GM23338 (cell line): ENCODE results near the gene AHI1. TPM values are rescaled to one million over a fixed set of nuclear protein-coding genes. Genes with fewer than 3 reads are reported as not detected.

Experiments
- ATAC-seq: fragments of 200-7000 bp; cut with Tn5 transposase; 3 replicates; pipeline ENCODE4 v1.9.1; 2020
- DNase-seq: peaks from one replicate; pipeline ENCODE4 v3.0.0-alpha.2; 2015; ENCODE audit warnings: low spot score
- H2AFZ ChIP-seq: fragments of 200-600 bp; sonication (generic); 2 replicates; pipeline ENCODE4 v1.8.0; 2016; ENCODE audit warnings: antibody characterized with exemption, mild to moderate bottlenecking, moderate library complexity
- H3F3A ChIP-seq: fragments of 200-600 bp; sonication (generic); replicated peaks from 2 replicates; pipeline ENCODE4 v1.8.0; 2017; ENCODE audit warnings: antibody characterized with exemption, mixed run types, low read depth
- H3K27ac ChIP-seq: fragments of 200-600 bp; sonication (generic); 2 replicates; pipeline ENCODE4 v1.6.1; 2016; ENCODE audit warnings: low read depth
- H3K27me3 ChIP-seq: fragments of 200-600 bp; sonication (generic); 2 replicates; pipeline ENCODE4 v1.8.0; 2016; ENCODE audit warnings: mild to moderate bottlenecking, mixed run types, moderate library complexity; ENCODE audit not compliant: insufficient read depth
- H3K36me3 ChIP-seq: fragments of 200-600 bp; sonication (generic); 2 replicates; pipeline ENCODE4 v1.8.0; 2016; ENCODE audit warnings: mild to moderate bottlenecking; ENCODE audit not compliant: insufficient read depth
- H3K4me1 ChIP-seq: fragments of 200-600 bp; sonication (generic); 2 replicates; pipeline ENCODE4 v1.8.0; 2016; ENCODE audit warnings: mild to moderate bottlenecking, moderate library complexity; ENCODE audit not compliant: insufficient read depth
- H3K4me2 ChIP-seq: fragments of 200-600 bp; sonication (generic); 2 replicates; pipeline ENCODE4 v1.7.1; 2017; ENCODE audit warnings: mixed run types
- H3K4me3 ChIP-seq: fragments of 200-600 bp; sonication (generic); 2 replicates; pipeline ENCODE4 v1.6.1; 2016; ENCODE audit warnings: mixed run types
- H3K79me2 ChIP-seq: fragments of 200-600 bp; sonication (generic); replicated peaks from 2 replicates; pipeline ENCODE4 v1.8.0; 2017; ENCODE audit warnings: mild to moderate bottlenecking; ENCODE audit not compliant: insufficient read depth
- H3K9me2 ChIP-seq: fragments of 200-600 bp; sonication (generic); 2 replicates; pipeline ENCODE4 v1.8.0; 2017; ENCODE audit not compliant: insufficient read depth
- H4K20me1 ChIP-seq: fragments of 200-600 bp; sonication (generic); replicated peaks from 2 replicates; pipeline ENCODE4 v1.8.0; 2017; ENCODE audit warnings: mild to moderate bottlenecking; ENCODE audit not compliant: insufficient read depth
- H3K27ac Mint-ChIP-seq: 2 replicates; pipeline ENCODE4 v1.8.0; 2020; ENCODE audit warnings: inconsistent platforms, mild to moderate bottlenecking, moderate library complexity, mixed read lengths
- H3K27me3 Mint-ChIP-seq: 3 replicates; pipeline ENCODE4 v1.8.0; 2022; ENCODE audit warnings: low read depth, mild to moderate bottlenecking, moderate library complexity, mixed read lengths, inconsistent platforms; ENCODE audit not compliant: insufficient read depth, poor library complexity
- H3K36me3 Mint-ChIP-seq: 3 replicates; pipeline ENCODE4 v1.8.0; 2021; ENCODE audit warnings: low read depth, mild to moderate bottlenecking, inconsistent platforms, moderate library complexity, mixed read lengths
- H3K4me1 Mint-ChIP-seq: 3 replicates; pipeline ENCODE4 v1.8.0; 2020; ENCODE audit warnings: mild to moderate bottlenecking, inconsistent platforms, mixed read lengths
- H3K4me3 Mint-ChIP-seq: 3 replicates; pipeline ENCODE4 v1.8.0; 2021; ENCODE audit warnings: moderate library complexity, mild to moderate bottlenecking, inconsistent platforms, mixed read lengths
- H3K9me3 Mint-ChIP-seq: 3 replicates; pipeline ENCODE4 v1.8.0; 2020; ENCODE audit warnings: moderate library complexity, mild to moderate bottlenecking, inconsistent platforms, mixed read lengths
- CREB1 ChIP-seq: fragments of 250-450 bp; sonication (Bioruptor Pico); IDR thresholded peaks from 2 replicates; pipeline ENCODE4 v1.5.0; 2020; ENCODE audit warnings: low read depth, mild to moderate bottlenecking, moderate library complexity
- CTCF ChIP-seq, 2 experiments: fragments of 200-600 bp in 1 of 2; sonication (generic) in 1 of 2; conservative IDR thresholded peaks; 2 replicates each; pipeline versions ENCODE4 v1.5.1 to v1.6.1; 2016 to 2017; ENCODE audit warnings: antibody characterized with exemption in 2 of 2, low read depth in 2 of 2, mild to moderate bottlenecking in 2 of 2, moderate library complexity in 1 of 2
- ETS1 ChIP-seq: IDR thresholded peaks from 2 replicates; pipeline ENCODE4 v1.6.1; 2016; ENCODE audit warnings: antibody characterized with exemption
- EZH2 ChIP-seq: fragments of 200-600 bp; sonication (generic); IDR thresholded peaks from one replicate; pipeline ENCODE4 v1.8.0; 2017; ENCODE audit warnings: antibody characterized with exemption, mild to moderate bottlenecking, low read depth; ENCODE audit not compliant: unreplicated experiment
- EZH2phosphoT487 ChIP-seq: fragments of 200-600 bp; sonication (generic); IDR thresholded peaks from one replicate; pipeline ENCODE4 v1.8.1; 2018; ENCODE audit warnings: antibody characterized with exemption; ENCODE audit not compliant: unreplicated experiment
- JUNB ChIP-seq: IDR thresholded peaks from one replicate; pipeline ENCODE4 v1.6.1; 2016; ENCODE audit warnings: antibody characterized with exemption; ENCODE audit not compliant: unreplicated experiment
- NANOG ChIP-seq: IDR thresholded peaks from 2 replicates; pipeline ENCODE4 v1.6.1; 2016; ENCODE audit warnings: antibody characterized with exemption, borderline replicate concordance
- POLR2AphosphoS5 ChIP-seq: IDR thresholded peaks from 2 replicates; pipeline ENCODE4 v1.6.1; 2016; ENCODE audit warnings: antibody characterized with exemption, low read depth
- REST ChIP-seq: IDR thresholded peaks from one replicate; pipeline ENCODE4 v1.6.1; 2018; ENCODE audit warnings: antibody characterized with exemption; ENCODE audit not compliant: unreplicated experiment
- STAT1 ChIP-seq: IDR thresholded peaks from one replicate; pipeline ENCODE4 v1.6.1; 2016; ENCODE audit warnings: antibody characterized with exemption; ENCODE audit not compliant: unreplicated experiment
- ZNF114 ChIP-seq: fragments of 250-450 bp; sonication (Bioruptor Pico); IDR thresholded peaks from 2 replicates; pipeline ENCODE4 v1.5.0; 2020; ENCODE audit warnings: mild to moderate bottlenecking, moderate library complexity
- ZNF331 ChIP-seq: fragments of 250-450 bp; sonication (Bioruptor Pico); IDR thresholded peaks from 2 replicates; pipeline ENCODE4 v1.5.0; 2020; ENCODE audit warnings: low read depth, mild to moderate bottlenecking, moderate library complexity
- ZNF462 ChIP-seq: fragments of 250-450 bp; sonication (Bioruptor Pico); IDR thresholded peaks from 2 replicates; pipeline ENCODE4 v1.5.0; 2020; ENCODE audit warnings: mild to moderate bottlenecking, moderate library complexity
- polyA plus RNA-seq: library from polyadenylated mRNA; unstranded; fragments of >200 nt; fragmentation: Nextera tagmentation; extraction: Ambion mirVana; gene quantifications from 2 replicates; pipeline ENCODE4 v1.2.1, GENCODE V29; 2016
- total RNA-seq: library from RNA; depleted of rRNA; stranded (reverse); fragments of >200 nt; shearing (Covaris generic); gene quantifications from 2 replicates; pipeline ENCODE4 v1.2.3, GENCODE V29; 2014

Gene AHI1
- total and polyA plus RNA-seq, 2 experiments from 2014 or later = 19.8 to 72.9 TPM

- no peak overlapping the region for H3K27ac Mint-ChIP-seq
- TF ChIP-seq STAT1 = no peak
- TF ChIP-seq ETS1 = no peak
- TF ChIP-seq REST = no peak
- no peak for TF ChIP-seq ZNF114 (CRISPR knock-in tag)
- no peak for TF ChIP-seq EZH2phosphoT487
- no peak for TF ChIP-seq CTCF (conservative IDR thresholded peaks at IDR 0.05; ENCODE audit: low read depth in 2 of 2)
- no peak for TF ChIP-seq POLR2AphosphoS5
- no peak for TF ChIP-seq ZNF331 (CRISPR knock-in tag)
- TF ChIP-seq CREB1 (CRISPR knock-in tag) = no peak
- no peak for TF ChIP-seq NANOG
- TF ChIP-seq ZNF462 (CRISPR knock-in tag) = no peak
- TF ChIP-seq JUNB = no peak
- no peak for TF ChIP-seq EZH2
- H3K36me3 Mint-ChIP-seq = peaks cover 27% of the 10 kb centered on the region
- peaks cover 12% of the 10 kb centered on the region; the same call in 1 of the 2 replicates for H3K36me3 ChIP-seq
- no peak overlapping the region for H3K4me2 ChIP-seq
- no peaks in the 10 kb centered on the region for H3F3A ChIP-seq
- H3K4me3 ChIP-seq = no peak overlapping the region
- ATAC-seq (no peak), DNase-seq (no peak)
- no peaks in the 10 kb centered on the region for H3K27me3 Mint-ChIP-seq
- no peak overlapping the region for H3K27ac ChIP-seq
- no peaks in the 10 kb centered on the region for H3K4me1 ChIP-seq
- peaks cover 14% of the 10 kb centered on the region for H3K9me3 Mint-ChIP-seq
- H3K4me1 Mint-ChIP-seq = no peaks in the 10 kb centered on the region
- no peaks in the 10 kb centered on the region for H4K20me1 ChIP-seq
- H3K27me3 ChIP-seq = no peaks in the 10 kb centered on the region
- no peaks in the 10 kb centered on the region for H3K9me2 ChIP-seq
- H3K4me3 Mint-ChIP-seq = no peak overlapping the region
- H3K79me2 ChIP-seq = no peaks in the 10 kb centered on the region
- H2AFZ ChIP-seq = no peak overlapping the region
Observed at GRCh38 chr6:135474362-135474761, 23.2 kb downstream of the AHI1 start.
